Upper lobe of left lung (tissue), 6 donors: ENCODE results near the gene IPO4. TPM values are rescaled to one million over a fixed set of nuclear protein-coding genes. Genes with fewer than 3 reads are reported as not detected.

Experiments
- ATAC-seq, 2 donors: fragments of 200-7000 bp; cut with Tn5 transposase; one replicate each; pipeline ENCODE4 v1.9.1; 2022; ENCODE audit warnings: mild to moderate bottlenecking in 2 of 2, moderate library complexity in 2 of 2; ENCODE audit not compliant: low FRiP score in 2 of 2
- DNase-seq, 2 donors: peaks; one replicate each; pipeline ENCODE4 v3.0.0-alpha.2; 2019 to 2020
- H3K27ac ChIP-seq, 4 donors: fragments of 200-600 bp; sonication (generic); one replicate each; pipeline ENCODE4 v1.5.1; 2016 to 2019
- H3K27me3 ChIP-seq, 4 donors: fragments of 200-600 bp; sonication (generic); one replicate each; pipeline ENCODE4 v1.5.1; 2017 to 2019
- H3K36me3 ChIP-seq, 4 donors: fragments of 200-600 bp; sonication (generic); one replicate each; pipeline ENCODE4 v1.5.1; 2016 to 2019
- H3K4me1 ChIP-seq, 4 donors: fragments of 200-600 bp; sonication (generic); one replicate each; pipeline ENCODE4 v1.5.1; 2018 to 2019
- H3K4me3 ChIP-seq, 4 donors: fragments of 200-600 bp; sonication (generic); one replicate each; pipeline ENCODE4 v1.5.1; 2017 to 2019; ENCODE audit warnings: mild to moderate bottlenecking in 2 of 4, moderate library complexity in 1 of 4
- H3K9me3 ChIP-seq, 4 donors: fragments of 200-600 bp; sonication (generic); one replicate each; pipeline ENCODE4 v1.5.1; 2018 to 2019
- CTCF ChIP-seq, 6 experiments: fragments of 450-650 bp in 4 of 6; fragments of 200-600 bp in 2 of 6; sonication (generic) in 2 of 6; IDR thresholded peaks; one replicate each; pipeline ENCODE4 v1.5.1; 2016 to 2019; ENCODE audit warnings: antibody characterized with exemption in 6 of 6
- EP300 ChIP-seq, 4 donors: sonication (generic); formaldehyde crosslinking; IDR thresholded peaks; one replicate each; pipeline ENCODE4 v1.5.1; 2017; ENCODE audit warnings: antibody characterized with exemption in 4 of 4, control low read depth in 2 of 4
- POLR2A ChIP-seq, 4 donors: fragments of 450-650 bp; IDR thresholded peaks; one replicate each; pipeline ENCODE4 v1.5.1; 2016 to 2017; ENCODE audit warnings: antibody characterized with exemption in 4 of 4, mild to moderate bottlenecking in 2 of 4
- POLR2AphosphoS5 ChIP-seq, 2 donors: sonication (generic); formaldehyde crosslinking; IDR thresholded peaks; one replicate each; pipeline ENCODE4 v1.5.1; 2017; ENCODE audit warnings: antibody characterized with exemption in 2 of 2
- WGBS, 2 donors: methylation state at CpG; one replicate each; pipeline ENCODE4 v1.1.5; 2017 to 2018; 5-methylcytosine and 5-hydroxymethylcytosine counted together
- total RNA-seq, 6 donors: library from RNA; depleted of rRNA in 4 of 6; stranded (reverse); fragments of >200 nt in 4 of 6; gene quantifications; one replicate each; pipeline versions ENCODE4 v1.1.0 to v1.2.1, GENCODE V29; 2016 to 2021
- donor health status: DM: no; HTN: no; CAD: no; lungs with moderate emphysema.
- donor health status: DM: no; HTN: yes; CAD: no; lungs with severe emphysema.

IPO4 gene
- total RNA-seq, 6 donors from 2014 or later, result 20.8 to 50.3 (median 35.2) TPM

DNA sequence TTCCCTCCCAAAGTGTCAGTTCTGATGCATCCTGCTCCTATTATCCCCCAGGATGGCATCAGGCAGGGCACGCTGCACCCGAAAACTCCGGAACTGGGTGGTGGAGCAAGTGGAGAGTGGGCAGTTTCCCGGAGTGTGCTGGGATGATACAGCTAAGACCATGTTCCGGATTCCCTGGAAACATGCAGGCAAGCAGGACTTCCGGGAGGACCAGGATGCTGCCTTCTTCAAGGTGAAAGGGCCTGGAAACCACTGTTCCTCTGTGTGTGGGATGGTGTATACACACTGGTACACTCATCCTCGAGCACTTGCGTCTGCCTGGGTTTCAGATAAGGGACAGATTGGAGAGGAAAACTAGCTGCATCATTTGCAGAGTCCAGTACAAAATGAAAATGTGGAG is 26.5 kb downstream of the IPO4 start:
- Histone ChIP-seq H3K4me1 (peaks cover 30 to 52% (median 31%) of the 10 kb centered on the region in 4 donors), H3K36me3 (peaks cover 46 to 75% (median 64%) of the 10 kb centered on the region in 4 donors), H3K27me3 (no peaks in the 10 kb centered on the region), H3K4me3 (peak overlapping the region; percentile 49 to 84 (median 70)), H3K27ac (peak overlapping the region; percentile 89 to 99 (median 90)), H3K9me3 (no peaks in the 10 kb centered on the region)
- TF ChIP-seq POLR2A (IDR thresholded peaks at IDR 0.05) (no peak), CTCF (IDR thresholded peaks at IDR 0.05) (no peak), EP300 (IDR thresholded peaks at IDR 0.05) (no peak), POLR2AphosphoS5 (IDR thresholded peaks at IDR 0.05) (no peak)
- ATAC-seq, result no peak
- WGBS, 2 donors, result 23 to 42% methylated on average over 8 of the region's 8 CpGs
- DNase-seq, result no peak

DNA sequence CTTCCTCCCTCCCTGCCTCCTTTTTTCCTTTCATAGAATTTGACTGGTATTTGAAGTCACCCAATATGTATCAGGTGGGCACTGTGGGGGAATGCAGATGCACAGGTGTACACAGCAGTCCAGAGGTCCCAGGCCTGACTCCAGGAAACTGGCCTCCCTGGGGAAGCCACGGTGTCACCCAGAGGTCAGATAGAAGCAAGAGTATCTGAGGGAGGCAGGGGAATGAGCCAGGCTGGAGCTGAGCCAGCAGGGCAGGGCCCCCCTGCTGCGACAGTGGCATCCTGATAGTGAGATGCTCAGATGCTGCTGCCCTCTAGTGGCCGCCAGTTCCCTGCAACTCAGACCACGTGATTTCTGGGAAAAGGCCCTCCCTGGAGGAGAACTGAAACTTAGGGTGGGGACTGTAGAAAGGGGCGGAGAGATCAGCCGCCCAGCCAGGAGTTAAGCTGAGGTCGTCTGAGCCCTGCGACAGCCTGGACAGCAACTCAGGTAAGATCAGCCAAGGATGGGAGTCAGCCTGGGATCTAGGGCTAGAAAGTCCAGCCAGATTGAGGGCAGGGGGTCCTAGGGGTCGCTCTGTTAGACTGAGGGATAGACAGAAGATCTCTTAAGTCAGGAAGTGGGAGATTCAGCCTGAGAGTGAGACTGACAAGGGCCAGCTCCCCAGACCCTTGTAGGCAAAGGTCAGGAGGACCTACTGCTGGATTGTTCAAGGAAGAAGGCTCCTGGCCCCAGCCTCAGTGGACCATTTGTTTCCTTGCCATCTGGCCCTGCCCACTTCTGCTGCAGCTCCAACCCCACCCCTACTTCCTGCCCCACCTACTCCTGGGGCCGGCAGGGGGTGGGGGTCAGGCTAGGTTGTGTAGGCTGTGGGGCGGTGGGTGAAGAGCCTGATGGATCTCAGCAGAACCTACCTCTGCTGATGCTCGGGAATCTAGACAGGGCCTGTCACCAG is 27.5 kb downstream of the IPO4 start, which contains the start of gene IRF9:
Gene IRF9 (plus strand): TSS at position 416 of the 955 bp plus-strand sequence. CDS start 880 bp downstream, outside the sequence.
- Histone ChIP-seq H3K36me3 (peaks cover 48 to 75% (median 65%) of the 10 kb centered on the region in 4 donors), H3K27ac (peak within 1 kb of the TSS; percentile 89 to 99 (median 90)), H3K4me1 (peaks cover 30 to 52% (median 31%) of the 10 kb centered on the region in 4 donors), H3K9me3 (no peaks in the 10 kb centered on the region), H3K27me3 (no peaks in the 10 kb centered on the region), H3K4me3 (peak within 1 kb of the TSS; percentile 49 to 84 (median 70))
- peak; percentile 95 to 96 for ATAC-seq
- WGBS, 2 donors, result 0% methylated on average over 8 to 12 of the region's 12 CpGs
- TF ChIP-seq EP300 (IDR thresholded peaks at IDR 0.05) (peak in 3 of 4 donors; percentile 19 to 97 (median 71)), POLR2AphosphoS5 (IDR thresholded peaks at IDR 0.05) (peak; percentile 93 to 98), CTCF (IDR thresholded peaks at IDR 0.05) (peak; percentile 90 to 99 (median 99)), POLR2A (IDR thresholded peaks at IDR 0.05) (peak in 3 of 4 donors; percentile 61 to 87 (median 70))
- peak; percentile 92 to 98 for DNase-seq

DNA sequence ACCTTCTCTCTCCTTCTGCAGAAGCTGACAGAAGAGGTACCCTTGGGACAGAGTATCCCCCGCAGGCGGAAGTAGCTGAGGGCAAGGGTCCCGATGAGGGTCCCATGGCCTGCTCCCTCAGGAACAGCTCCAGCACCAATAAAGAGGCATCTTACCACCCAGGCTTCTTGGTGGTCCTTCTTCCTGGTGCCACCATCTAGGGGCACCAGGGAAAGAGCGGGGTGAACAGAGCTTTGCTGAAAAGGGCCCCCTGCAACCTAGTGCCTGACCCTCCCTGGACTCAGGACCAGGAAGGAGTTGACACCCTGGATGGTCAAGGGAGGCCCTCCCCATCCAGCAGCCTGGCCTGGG is 28.1 kb downstream of the IPO4 start:
- H3K4me3 ChIP-seq, result no peak overlapping the region
- no peaks in the 10 kb centered on the region for H3K27me3 ChIP-seq
- ATAC-seq, result no peak
- no peaks in the 10 kb centered on the region for H3K9me3 ChIP-seq
- peaks cover 30 to 48% (median 31%) of the 10 kb centered on the region in 4 donors for H3K4me1 ChIP-seq
- WGBS, 2 donors, result 87 to 96% methylated on average over 3 to 4 of the region's 4 CpGs
- peaks cover 49 to 75% (median 65%) of the 10 kb centered on the region in 4 donors for H3K36me3 ChIP-seq
- peak overlapping the region; percentile 89 to 99 (median 90) for H3K27ac ChIP-seq
- no peak for TF ChIP-seq POLR2A (IDR thresholded peaks at IDR 0.05)
- no peak for TF ChIP-seq CTCF (IDR thresholded peaks at IDR 0.05)
- no peak for TF ChIP-seq EP300 (IDR thresholded peaks at IDR 0.05)
- no peak for TF ChIP-seq POLR2AphosphoS5 (IDR thresholded peaks at IDR 0.05)
- no peak for DNase-seq

DNA sequence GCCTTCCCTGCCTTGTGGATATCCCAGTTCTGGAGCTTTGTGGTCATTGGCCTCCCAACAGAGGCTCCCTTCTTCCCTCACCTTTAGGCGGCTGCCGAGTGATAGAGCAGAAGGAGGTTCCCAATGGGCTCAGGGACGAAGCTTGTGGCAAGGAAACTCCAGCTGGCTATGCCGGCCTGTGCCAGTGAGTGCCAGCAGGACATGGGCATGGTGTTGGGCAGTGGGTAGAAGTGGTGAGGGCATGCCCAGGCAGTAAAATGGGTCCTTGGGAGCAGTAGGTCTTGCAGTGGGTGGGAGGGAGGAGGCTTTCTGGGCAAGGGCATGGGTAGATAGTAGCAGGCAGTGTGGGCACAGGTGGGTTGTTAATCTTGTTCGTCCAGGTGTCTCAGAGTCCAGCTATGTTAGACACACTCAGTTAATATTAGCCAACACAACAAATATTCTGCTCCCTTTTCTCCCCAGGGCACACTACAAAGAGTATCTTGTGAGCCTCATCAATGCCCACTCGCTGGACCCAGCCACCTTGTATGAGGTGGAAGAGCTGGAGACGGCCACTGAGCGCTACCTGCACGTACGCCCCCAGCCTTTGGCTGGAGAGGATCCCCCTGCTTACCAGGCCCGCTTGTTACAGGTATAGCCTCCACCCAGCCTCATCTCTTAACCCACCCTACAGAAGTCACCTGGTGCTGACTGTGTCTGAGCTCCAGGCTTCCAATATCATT is 28.7 kb downstream of the IPO4 start:
- Histone ChIP-seq H3K27ac (peak overlapping the region; percentile 89 to 99 (median 90)), H3K4me3 (no peak overlapping the region), H3K4me1 (peaks cover 30 to 44% (median 31%) of the 10 kb centered on the region in 4 donors), H3K9me3 (no peaks in the 10 kb centered on the region), H3K27me3 (no peaks in the 10 kb centered on the region), H3K36me3 (peaks cover 49 to 75% (median 65%) of the 10 kb centered on the region in 4 donors)
- no peak for DNase-seq
- ATAC-seq, result no peak
- WGBS, 2 donors, result 94% methylated on average over 11 of the region's 11 CpGs
- TF ChIP-seq EP300 (IDR thresholded peaks at IDR 0.05) (no peak), POLR2A (IDR thresholded peaks at IDR 0.05) (no peak), POLR2AphosphoS5 (IDR thresholded peaks at IDR 0.05) (no peak)

DNA sequence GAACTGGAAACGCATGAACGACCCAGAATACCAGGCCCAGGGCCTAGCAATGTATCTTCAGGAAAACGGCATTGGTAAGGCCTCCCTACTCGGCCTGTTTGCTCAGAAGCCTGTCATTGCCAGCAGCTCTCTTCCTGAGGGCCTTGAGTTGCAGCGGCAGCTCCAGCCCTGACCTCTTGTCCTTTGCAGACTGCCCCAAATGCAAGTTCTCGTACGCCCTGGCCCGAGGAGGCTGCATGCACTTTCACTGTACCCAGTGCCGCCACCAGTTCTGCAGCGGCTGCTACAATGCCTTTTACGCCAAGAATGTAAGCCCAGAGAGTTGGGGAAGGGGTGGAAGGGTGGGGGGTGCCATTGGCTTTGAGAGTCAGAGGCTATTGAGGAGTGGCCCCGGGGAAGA is 31.3 kb downstream of the IPO4 start:
- 94 to 98% methylated on average over 12 of the region's 12 CpGs for WGBS, 2 donors
- TF ChIP-seq POLR2A (IDR thresholded peaks at IDR 0.05) (no peak), POLR2AphosphoS5 (IDR thresholded peaks at IDR 0.05) (no peak), CTCF (IDR thresholded peaks at IDR 0.05) (no peak), EP300 (IDR thresholded peaks at IDR 0.05) (no peak)
- H3K4me1 ChIP-seq, result peaks cover 11 to 18% (median 15%) of the 10 kb centered on the region in 4 donors
- peaks cover 33 to 75% (median 58%) of the 10 kb centered on the region in 4 donors for H3K36me3 ChIP-seq
- H3K27me3 ChIP-seq, result no peaks in the 10 kb centered on the region
- no peaks in the 10 kb centered on the region for H3K9me3 ChIP-seq
- H3K4me3 ChIP-seq, result no peak overlapping the region
- DNase-seq (no peak), ATAC-seq (no peak)
- peak overlapping the region in 1 of 4 donors; percentile 11 for H3K27ac ChIP-seq
